Central memory CD8-positive, alpha-beta T cell (primary cell): ENCODE results near the gene ACBD6.

Experiments used
- ATAC-seq: fragments of 150-1000 bp; cut with Tn5 transposase; replicated peaks from 2 replicates; pipeline ENCODE4 v1.10.0; 2022; ENCODE audit warnings: mild to moderate bottlenecking, moderate FRiP score, moderate number of reproducible peaks; ENCODE audit not compliant: poor library complexity, severe bottlenecking; ENCODE audit errors: extremely low read depth
- DNase-seq, 2 donors: peaks; one replicate each; pipeline ENCODE4 v3.0.0; 2021; ENCODE audit warnings: low spot score in 2 of 2
- H3K27ac Mint-ChIP-seq: one replicate; pipeline ENCODE4 v1.8.0; 2022; ENCODE audit warnings: low read depth, mild to moderate bottlenecking, moderate library complexity, mixed read lengths
- H3K27me3 Mint-ChIP-seq: one replicate; pipeline ENCODE4 v1.8.0; 2022; ENCODE audit warnings: mixed read lengths
- H3K36me3 Mint-ChIP-seq: one replicate; pipeline ENCODE4 v1.8.0; 2022; ENCODE audit warnings: mild to moderate bottlenecking, moderate library complexity, mixed read lengths; ENCODE audit not compliant: insufficient read depth
- H3K4me1 Mint-ChIP-seq: one replicate; pipeline ENCODE4 v1.8.0; 2022; ENCODE audit warnings: mixed read lengths
- H3K4me3 Mint-ChIP-seq: one replicate; pipeline ENCODE4 v1.8.0; 2022; ENCODE audit warnings: mild to moderate bottlenecking, moderate library complexity, mixed read lengths
- H3K9me3 Mint-ChIP-seq: one replicate; pipeline ENCODE4 v1.8.0; 2022; ENCODE audit warnings: mixed read lengths

Gene ACBD6

GRCh38 chr1:180252638-180253536, 249.5 kb downstream of the ACBD6 start:
- Mint-ChIP-seq H3K36me3 (no peaks in the 10 kb centered on the region), H3K27me3 (peaks cover 75% of the 10 kb centered on the region), H3K9me3 (no peaks in the 10 kb centered on the region), H3K4me3 (no peak overlapping the region), H3K27ac (no peak overlapping the region), H3K4me1 (peaks cover 10% of the 10 kb centered on the region)
- DNase-seq (peak; percentile 48 to 56), ATAC-seq (no peak)

DNA sequence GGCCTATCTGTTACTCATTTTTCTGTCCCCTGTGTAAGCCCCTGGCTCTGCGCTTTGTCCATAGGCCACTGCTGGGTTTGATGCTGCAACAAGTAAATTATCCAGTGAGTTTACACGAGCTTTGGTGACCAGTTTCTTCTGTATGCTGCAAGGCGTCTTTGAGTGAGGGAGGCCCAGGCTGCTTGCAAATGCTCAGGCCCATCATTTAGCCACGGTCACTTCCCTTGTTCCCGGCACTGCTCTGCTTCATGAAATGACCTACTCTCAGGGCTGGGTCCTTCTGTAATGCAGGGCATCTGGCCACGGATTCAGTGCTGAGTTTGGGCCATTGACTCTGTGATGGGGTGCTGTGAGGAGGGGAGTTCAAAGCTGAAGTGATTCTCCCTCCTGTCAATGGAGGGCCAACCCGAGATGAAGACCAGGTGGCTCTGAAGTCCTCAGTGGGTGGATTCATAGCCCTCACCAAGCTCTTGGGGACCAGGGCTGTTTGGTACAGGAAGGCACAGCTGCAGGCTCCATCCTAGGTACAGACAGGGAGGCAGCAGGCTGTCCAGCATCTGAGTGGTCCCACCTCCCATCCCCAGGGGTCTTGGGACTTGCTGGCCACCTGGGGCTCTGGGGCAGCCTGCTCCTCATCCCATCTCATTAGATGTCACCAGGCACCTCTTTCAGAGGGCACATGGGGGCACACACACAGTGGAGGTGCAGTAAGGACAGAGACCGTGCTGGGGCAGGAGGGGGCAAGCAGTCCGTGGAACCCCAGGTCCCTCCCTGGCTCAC, 250.7 kb downstream of the ACBD6 start:
- DNase-seq (no peak), ATAC-seq (no peak)
- peaks cover 64% of the 10 kb centered on the region for H3K27me3 Mint-ChIP-seq
- no peaks in the 10 kb centered on the region for H3K9me3 Mint-ChIP-seq
- H3K27ac Mint-ChIP-seq: no peak overlapping the region
- H3K36me3 Mint-ChIP-seq: no peaks in the 10 kb centered on the region
- H3K4me3 Mint-ChIP-seq: no peak overlapping the region
- H3K4me1 Mint-ChIP-seq: peaks cover 10% of the 10 kb centered on the region

GRCh38 chr1:180250883-180251509, 251.4 kb downstream of the ACBD6 start:
- Mint-ChIP-seq H3K36me3 (no peaks in the 10 kb centered on the region), H3K27ac (no peak overlapping the region), H3K4me3 (no peak overlapping the region), H3K4me1 (peaks cover 10% of the 10 kb centered on the region), H3K9me3 (no peaks in the 10 kb centered on the region), H3K27me3 (peaks cover 56% of the 10 kb centered on the region)
- DNase-seq (no peak), ATAC-seq (no peak)

DNA sequence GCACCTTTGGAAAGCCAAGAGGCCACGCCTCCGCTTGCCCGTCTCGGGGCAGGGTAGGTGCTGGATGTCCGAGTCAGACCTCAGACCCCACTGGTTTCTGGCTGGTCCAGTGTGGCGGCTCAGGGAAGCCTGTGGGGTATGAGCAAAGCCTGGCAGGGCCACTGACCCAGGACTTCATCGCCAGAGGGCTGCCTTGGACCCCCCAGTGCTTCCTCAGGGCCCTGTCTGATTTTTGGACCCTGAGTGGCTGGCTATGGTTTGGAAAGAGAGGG, 251.9 kb downstream of the ACBD6 start:
- no peak for DNase-seq

GRCh38 chr1:180249725-180250498, 252.5 kb downstream of the ACBD6 start:
- Mint-ChIP-seq H3K27me3 (peaks cover 54% of the 10 kb centered on the region), H3K9me3 (no peaks in the 10 kb centered on the region), H3K4me1 (peaks cover 10% of the 10 kb centered on the region), H3K4me3 (peak overlapping the region; percentile 52), H3K36me3 (peaks cover 2% of the 10 kb centered on the region), H3K27ac (no peak overlapping the region)
- ATAC-seq: peak; percentile 48
- DNase-seq: no peak

More for the DNA sequence above, 251.9 kb downstream of the ACBD6 start:
- Mint-ChIP-seq H3K9me3 (no peaks in the 10 kb centered on the region), H3K27me3 (peaks cover 52% of the 10 kb centered on the region), H3K4me3 (peak overlapping the region; percentile 52), H3K36me3 (peaks cover 2% of the 10 kb centered on the region), H3K27ac (no peak overlapping the region), H3K4me1 (peaks cover 10% of the 10 kb centered on the region)
- no peak for ATAC-seq

DNA sequence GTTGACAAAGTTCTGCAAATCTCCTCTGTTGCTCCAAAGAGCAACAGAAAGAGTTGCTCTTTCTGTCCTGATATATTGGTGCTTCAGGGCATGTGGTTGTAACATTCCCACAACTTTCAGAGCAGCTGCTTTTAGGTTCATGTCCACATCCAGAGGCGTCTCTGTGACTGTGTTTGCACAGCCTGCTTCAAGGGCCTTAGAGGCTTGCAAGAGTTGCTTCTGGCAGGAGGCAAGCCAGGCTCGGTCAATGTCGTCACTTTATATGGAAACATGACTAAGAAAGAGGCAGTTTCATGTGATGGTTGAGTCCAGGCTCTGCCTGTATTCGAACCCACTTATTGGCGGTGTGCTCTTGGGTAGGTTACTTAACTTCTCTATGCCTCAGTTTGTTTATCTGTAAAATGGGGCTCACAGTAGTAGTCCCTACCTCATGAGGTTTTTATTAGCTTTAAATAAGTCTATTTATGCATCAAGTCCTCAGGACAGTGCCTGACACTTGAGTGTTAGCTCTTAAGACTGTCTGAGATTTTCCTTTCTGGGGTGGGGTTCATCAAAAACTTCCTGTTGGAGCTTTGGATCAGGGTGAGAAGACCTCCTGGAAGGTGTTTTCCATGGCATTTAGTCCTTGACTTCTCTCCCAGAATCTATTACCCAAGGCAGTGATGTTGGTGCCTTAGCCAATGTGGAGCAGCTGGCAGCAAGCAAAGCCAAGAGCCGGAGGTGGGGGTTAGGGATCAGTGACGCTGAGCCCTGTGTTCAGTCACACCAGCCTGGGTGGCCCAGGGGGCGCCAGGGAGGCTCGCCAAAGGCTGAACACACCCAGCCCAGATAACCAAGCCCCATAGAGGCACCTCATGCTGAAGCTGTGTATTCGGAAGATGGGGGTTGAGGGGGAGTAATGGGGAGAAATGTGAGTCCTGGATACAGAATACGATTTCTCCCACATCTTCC, 253.4 kb downstream of the ACBD6 start:
- DNase-seq (no peak), ATAC-seq (no peak)
- Mint-ChIP-seq H3K9me3 (no peaks in the 10 kb centered on the region), H3K4me1 (peaks cover 10% of the 10 kb centered on the region), H3K4me3 (peak overlapping the region; percentile 52), H3K36me3 (peaks cover 2% of the 10 kb centered on the region), H3K27me3 (peaks cover 54% of the 10 kb centered on the region), H3K27ac (no peak overlapping the region)

DNA sequence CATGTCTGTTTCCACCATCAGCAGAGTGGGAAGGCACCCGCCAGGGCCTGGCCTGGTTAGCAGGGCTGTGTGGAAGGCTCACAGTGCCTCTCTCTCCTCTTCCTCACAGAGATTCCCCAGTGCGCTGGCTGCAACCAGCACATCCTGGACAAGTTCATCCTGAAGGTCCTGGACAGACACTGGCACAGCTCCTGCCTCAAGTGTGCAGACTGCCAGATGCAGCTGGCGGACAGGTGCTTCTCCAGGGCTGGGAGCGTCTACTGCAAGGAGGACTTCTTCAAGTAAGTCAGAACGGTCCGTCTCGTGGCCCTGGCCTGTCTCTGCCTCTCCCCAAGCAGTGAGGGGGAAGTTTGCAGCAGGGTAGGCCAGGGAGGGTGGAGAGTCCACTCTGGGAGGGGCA, 254.2 kb downstream of the ACBD6 start:
- no peak for ATAC-seq
- Mint-ChIP-seq H3K4me1 (peaks cover 10% of the 10 kb centered on the region), H3K27me3 (peaks cover 56% of the 10 kb centered on the region), H3K4me3 (no peak overlapping the region), H3K9me3 (no peaks in the 10 kb centered on the region), H3K27ac (no peak overlapping the region), H3K36me3 (peaks cover 2% of the 10 kb centered on the region)
- no peak for DNase-seq

DNA sequence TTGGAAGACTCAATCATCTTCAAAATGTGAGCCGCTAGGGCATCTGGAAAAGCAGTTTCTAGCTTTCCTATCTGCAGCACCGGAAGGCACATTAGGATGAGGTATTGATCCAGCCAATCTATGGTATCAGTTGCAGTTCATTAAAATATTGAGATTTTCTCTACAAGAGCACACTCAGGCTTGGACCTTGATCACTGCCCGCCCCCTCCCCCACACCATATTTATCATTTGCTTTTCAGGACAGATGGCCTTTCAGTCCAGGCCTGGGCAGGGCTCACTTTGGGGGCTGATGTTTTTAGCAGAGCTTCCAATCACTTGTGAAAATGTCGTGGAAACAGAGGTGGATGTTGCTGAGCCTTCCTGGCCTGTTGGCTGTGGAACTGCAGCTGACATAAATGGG, 254.8 kb downstream of the ACBD6 start:
- ATAC-seq: no peak
- Mint-ChIP-seq H3K4me3 (no peak overlapping the region), H3K4me1 (peaks cover 10% of the 10 kb centered on the region), H3K36me3 (peaks cover 2% of the 10 kb centered on the region), H3K27me3 (peaks cover 56% of the 10 kb centered on the region), H3K27ac (no peak overlapping the region), H3K9me3 (no peaks in the 10 kb centered on the region)
- no peak for DNase-seq

GRCh38 chr1:180247061-180247460, 255.3 kb downstream of the ACBD6 start:
- no peak for ATAC-seq
- Mint-ChIP-seq H3K4me3 (no peak overlapping the region), H3K27ac (no peak overlapping the region), H3K27me3 (peaks cover 56% of the 10 kb centered on the region), H3K36me3 (peaks cover 2% of the 10 kb centered on the region), H3K9me3 (no peaks in the 10 kb centered on the region), H3K4me1 (peaks cover 10% of the 10 kb centered on the region)
- no peak for DNase-seq

DNA sequence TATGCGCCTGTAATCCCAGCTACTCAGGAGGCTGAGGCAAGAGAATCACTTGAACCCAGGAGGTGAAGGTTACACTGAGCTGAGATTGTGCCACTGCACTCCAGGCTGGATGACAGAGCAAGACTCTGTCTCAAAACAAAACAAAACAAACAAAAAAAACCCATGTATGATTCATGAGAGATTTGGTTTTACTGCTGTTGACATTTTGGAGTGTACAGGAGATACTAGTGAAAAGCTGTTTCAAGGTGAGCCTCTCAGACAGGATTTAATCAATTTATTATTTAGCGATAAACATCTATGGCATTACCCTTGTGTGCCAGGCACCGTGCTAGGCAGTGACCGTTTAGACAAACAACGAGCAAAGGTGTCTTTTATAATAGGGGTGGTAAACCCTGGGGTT, 255.8 kb downstream of the ACBD6 start:
- ATAC-seq (no peak), DNase-seq (no peak)
- Mint-ChIP-seq H3K27ac (no peak overlapping the region), H3K27me3 (peaks cover 56% of the 10 kb centered on the region), H3K4me1 (peaks cover 10% of the 10 kb centered on the region), H3K36me3 (peaks cover 2% of the 10 kb centered on the region), H3K4me3 (no peak overlapping the region), H3K9me3 (no peaks in the 10 kb centered on the region)

DNA sequence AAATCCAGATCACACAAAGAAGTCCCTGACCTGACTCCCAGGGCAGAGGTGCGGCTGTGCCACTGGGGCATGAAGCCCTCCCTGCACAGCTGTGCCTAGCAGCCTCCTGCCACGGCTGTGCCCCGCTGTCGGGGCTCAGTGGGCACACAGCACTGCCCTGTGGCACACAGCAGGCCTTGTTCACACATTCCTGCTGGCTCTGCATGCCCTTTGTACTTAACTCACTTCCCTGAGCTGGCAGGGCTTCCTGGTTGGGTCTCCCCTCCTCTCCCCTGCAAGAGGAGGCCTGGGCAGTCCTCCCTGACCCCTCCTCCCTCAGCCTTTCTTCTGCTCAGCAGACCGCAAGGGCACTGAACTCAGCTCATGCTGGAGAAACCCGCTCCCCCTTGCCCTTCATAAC, 257.5 kb downstream of the ACBD6 start:
- Mint-ChIP-seq H3K27ac (no peak overlapping the region), H3K36me3 (peaks cover 2% of the 10 kb centered on the region), H3K27me3 (peaks cover 57% of the 10 kb centered on the region), H3K9me3 (no peaks in the 10 kb centered on the region), H3K4me3 (no peak overlapping the region), H3K4me1 (peaks cover 5% of the 10 kb centered on the region)
- no peak for ATAC-seq
- no peak for DNase-seq
